Ishikawa (cell line): Measurements from ENCODE around the gene DPM3.

ENCODE experiments used
- CEBPB ChIP-seq: IDR thresholded peaks from 2 replicates; pipeline ENCODE4 v1.6.1; 2012
- CREB1 ChIP-seq: IDR thresholded peaks from 2 replicates; pipeline ENCODE4 v1.6.1; 2012; ENCODE audit warnings: low read depth
- EGR1 ChIP-seq: IDR thresholded peaks from 2 replicates; pipeline ENCODE4 v1.6.1; 2012
- EP300 ChIP-seq: IDR thresholded peaks from 2 replicates; pipeline ENCODE4 v1.6.1; 2012; ENCODE audit warnings: borderline replicate concordance
- FOXM1 ChIP-seq: IDR thresholded peaks from 2 replicates; pipeline ENCODE4 v1.6.1; 2012; ENCODE audit warnings: low read depth, borderline replicate concordance
- RAD21 ChIP-seq: IDR thresholded peaks from 2 replicates; pipeline ENCODE4 v1.6.1; 2012; ENCODE audit warnings: low read depth
- REST ChIP-seq: IDR thresholded peaks from 2 replicates; pipeline ENCODE4 v1.6.1; 2012; ENCODE audit warnings: low read depth, mild to moderate bottlenecking
- TAF1 ChIP-seq: IDR thresholded peaks from 2 replicates; pipeline ENCODE4 v1.6.1; 2012; ENCODE audit warnings: low read depth, mild to moderate bottlenecking
- TEAD4 ChIP-seq: IDR thresholded peaks from 2 replicates; pipeline ENCODE4 v1.6.1; 2012
- YY1 ChIP-seq: IDR thresholded peaks from 2 replicates; pipeline ENCODE4 v1.6.1; 2012; ENCODE audit warnings: low read depth
- ZBTB7A ChIP-seq: IDR thresholded peaks from 2 replicates; pipeline ENCODE4 v1.6.1; 2012; ENCODE audit warnings: low read depth
- TF ChIP-seq, protein P1 (sequence below): IDR thresholded peaks from 2 replicates; pipeline ENCODE4 v1.6.1; 2012

GRCh38 chr1:155177192-155177917 is 37.0 kb upstream of the DPM3 start:
- no peak for TF ChIP-seq FOXM1
- no peak for TF ChIP-seq REST
- no peak for TF ChIP-seq EGR1
- TF ChIP-seq RAD21, result no peak
- TF ChIP-seq CEBPB, result no peak
- TF ChIP-seq, protein P1, sequence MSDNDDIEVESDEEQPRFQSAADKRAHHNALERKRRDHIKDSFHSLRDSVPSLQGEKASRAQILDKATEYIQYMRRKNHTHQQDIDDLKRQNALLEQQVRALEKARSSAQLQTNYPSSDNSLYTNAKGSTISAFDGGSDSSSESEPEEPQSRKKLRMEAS, result no peak
- TF ChIP-seq TEAD4, result no peak
- TF ChIP-seq EP300, result no peak
- no peak for TF ChIP-seq YY1
- no peak for TF ChIP-seq CREB1
- no peak for TF ChIP-seq ZBTB7A
- no peak for TF ChIP-seq TAF1
